GM21447 (cell line): ENCODE measurements around the gene PNPLA3.

Experiments
- ATAC-seq: cut with Tn5 transposase; IDR thresholded peaks from one replicate; pipeline ENCODE4 v1.9.1; 2021; ENCODE audit not compliant: unreplicated experiment

The PNPLA3 gene

GRCh38 chr22:43991316-43992020 is 67.9 kb downstream of the PNPLA3 start:
- no peak for ATAC-seq

DNA sequence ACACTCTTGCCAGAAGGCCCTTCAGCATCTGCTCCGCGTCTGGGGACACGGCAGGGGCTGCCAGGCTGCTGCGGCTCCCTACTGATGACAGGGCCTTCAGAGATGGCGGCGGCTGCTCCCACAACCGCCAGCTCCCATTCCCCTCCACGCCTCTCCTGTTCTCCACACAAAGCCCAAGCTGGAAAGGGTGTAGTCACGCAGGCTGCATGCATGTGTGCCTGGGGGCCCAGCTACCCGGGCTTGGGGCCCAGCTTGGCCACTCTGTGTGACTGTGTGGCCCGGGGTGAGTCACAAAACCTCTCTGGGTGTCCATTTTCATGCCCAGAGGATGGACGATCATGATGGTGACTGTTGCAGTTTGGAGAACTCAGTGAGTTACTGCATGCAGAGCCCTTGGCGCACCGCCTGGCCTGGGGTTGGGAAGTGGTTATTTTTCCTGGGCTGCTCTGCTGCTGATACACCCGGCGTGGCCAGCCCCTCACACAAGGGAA is 68.8 kb downstream of the PNPLA3 start:
- ATAC-seq, result no peak

DNA sequence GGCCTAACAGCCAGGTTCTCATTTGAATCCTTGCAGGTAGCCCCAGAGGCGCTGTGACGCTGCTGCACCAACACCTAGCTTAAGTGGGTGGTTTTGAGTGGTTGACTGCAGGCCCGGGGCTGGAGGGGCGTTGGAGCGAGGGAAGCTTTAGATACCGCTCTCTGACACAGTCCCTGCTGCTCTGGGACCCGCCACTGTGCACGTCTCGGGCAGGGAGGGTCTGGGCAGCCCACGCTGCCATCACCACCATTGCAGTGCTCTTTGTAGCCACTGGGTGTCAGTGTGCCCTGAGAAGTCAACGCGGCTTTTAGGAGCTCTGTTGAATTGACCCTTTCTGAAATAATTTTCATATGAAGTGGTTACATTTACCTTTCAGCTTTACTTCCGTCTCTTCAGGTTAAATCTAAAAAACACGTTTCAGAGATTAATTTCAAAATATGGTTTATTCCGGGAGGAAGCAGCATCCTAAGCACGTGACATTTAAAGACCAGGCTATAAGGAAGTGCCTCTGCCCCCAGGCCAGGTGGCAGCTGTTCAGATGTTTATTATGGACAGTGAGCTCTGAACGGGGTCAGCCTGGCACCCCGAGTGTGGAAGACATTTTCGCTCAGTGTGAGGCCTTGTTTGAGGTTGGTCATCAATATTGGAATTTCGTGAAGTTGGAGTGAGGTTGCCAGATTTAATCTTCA is 69.6 kb downstream of the PNPLA3 start:
- no peak for ATAC-seq

DNA sequence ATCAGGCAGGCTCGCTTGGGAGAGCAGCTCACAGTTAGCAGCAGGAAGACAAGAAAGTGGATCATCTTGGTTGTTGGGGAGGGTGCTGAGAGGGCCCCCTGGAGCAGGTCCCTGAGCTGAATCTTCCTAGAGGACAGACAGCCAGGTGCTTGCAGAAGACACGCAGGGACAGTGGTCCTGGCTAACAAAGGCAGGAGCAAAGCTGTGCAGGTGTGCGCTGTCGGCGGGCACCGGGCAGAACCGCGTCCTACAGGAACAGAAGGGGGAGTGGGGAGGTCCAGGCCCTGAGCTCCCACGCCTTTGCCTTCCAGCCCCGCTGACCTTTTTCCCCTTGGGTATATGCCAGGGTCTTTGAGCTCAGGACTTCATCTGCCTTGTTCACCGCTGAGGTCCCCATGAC is 70.4 kb downstream of the PNPLA3 start:
- ATAC-seq, result no peak

GRCh38 chr22:43994416-43994815 is 70.8 kb downstream of the PNPLA3 start:
- no peak for ATAC-seq

GRCh38 chr22:43995057-43995685 is 71.6 kb downstream of the PNPLA3 start:
- no peak for ATAC-seq

DNA sequence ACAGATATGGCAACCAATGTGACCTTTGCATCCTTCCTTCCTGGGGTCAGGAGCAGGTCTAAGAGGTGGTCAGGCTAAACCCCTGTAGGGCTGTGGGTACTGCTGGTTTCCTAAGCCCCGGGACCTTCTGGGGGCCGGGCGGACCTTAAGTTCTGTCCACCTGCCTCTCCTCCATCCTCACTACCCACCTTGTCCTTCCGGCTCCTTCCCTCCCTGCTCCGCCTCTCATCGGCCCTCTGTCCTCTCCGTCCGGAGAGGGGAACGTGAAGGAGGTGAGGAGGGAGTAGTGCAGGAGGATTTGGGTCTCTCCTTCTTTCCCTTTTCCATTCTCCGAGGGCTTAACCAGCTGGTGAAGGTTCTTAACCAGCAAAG is 72.2 kb downstream of the PNPLA3 start:
- ATAC-seq, result no peak

DNA sequence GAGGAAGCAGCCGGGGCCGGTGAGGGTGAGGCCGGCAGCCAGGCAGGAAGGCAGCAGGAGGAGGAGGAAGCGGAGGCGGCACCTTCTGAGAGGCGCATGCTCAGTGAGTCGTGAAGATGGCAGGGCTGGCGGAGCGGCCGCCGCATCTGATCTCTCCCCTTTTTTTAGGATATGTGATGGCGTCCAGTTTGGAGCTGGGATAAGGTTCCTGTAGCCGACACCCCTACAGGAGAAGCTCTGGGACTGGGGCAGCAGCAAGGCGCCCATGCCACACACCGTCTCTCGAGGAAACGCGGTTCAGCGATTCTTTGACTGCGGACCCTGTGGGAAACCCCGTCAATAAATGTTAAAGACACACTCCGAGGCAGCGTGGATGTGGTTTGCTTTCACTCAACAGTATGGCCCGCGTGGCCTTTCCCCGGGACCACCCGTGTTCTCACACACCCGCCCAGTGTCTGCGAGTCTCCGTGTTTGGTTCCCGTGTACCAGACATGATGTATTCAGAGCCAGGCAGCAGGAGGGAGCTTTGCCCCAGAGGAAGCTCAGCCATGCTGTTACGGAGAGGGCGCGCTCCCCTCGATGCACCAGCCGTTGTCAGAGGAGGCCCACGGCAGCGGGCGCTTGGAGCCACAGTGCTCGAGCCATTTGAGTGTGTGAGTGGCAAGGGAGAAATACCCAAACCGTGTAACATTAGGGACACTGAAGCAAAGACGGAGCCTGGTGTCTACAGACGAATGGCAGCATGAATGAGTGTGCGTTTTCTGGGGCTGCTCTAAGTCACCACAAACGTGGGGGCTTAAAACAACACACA is 72.8 kb downstream of the PNPLA3 start:
- ATAC-seq, result no peak

DNA sequence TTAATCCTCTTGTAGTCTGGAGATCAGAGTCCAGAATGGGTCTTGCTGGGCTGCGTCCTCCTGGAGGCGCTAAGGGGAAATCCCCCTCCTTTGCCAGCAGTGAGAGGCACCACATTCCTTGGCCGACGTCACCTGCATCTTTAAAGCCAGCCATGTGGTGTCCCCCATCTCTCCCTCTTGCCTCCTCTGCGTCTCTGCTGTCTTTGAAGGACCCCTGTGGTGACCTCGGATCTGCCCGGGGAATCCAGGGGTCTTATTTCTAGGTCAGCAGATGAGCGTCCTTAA is 73.3 kb downstream of the PNPLA3 start:
- no peak for ATAC-seq
